RKO (cell line): Measurements from ENCODE around the gene NFKB1.

Source experiments
- DNase-seq: peaks from one replicate; pipeline ENCODE4 v3.0.0-alpha.2; 2016; ENCODE audit warnings: low spot score

NFKB1 gene

DNA sequence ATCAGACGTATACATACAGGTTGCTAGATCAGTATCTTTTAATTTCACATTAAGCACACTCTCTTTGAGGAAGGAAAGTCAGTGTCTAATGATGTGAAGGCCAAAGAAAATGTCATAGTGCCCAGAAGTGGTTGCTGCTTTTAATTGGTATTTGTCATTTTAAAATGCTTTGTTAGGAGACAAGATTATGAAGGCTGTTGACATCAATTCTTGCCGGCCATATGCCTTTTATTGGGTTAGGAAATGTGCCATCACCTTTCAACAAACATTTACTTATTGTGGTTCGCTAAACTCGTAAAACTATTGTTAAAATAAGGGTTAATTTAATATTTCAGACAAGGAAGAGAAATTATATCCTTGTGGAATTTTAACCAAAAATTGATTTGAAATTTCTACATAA lies 32.2 kb downstream of the NFKB1 start:
- no peak for DNase-seq

DNA sequence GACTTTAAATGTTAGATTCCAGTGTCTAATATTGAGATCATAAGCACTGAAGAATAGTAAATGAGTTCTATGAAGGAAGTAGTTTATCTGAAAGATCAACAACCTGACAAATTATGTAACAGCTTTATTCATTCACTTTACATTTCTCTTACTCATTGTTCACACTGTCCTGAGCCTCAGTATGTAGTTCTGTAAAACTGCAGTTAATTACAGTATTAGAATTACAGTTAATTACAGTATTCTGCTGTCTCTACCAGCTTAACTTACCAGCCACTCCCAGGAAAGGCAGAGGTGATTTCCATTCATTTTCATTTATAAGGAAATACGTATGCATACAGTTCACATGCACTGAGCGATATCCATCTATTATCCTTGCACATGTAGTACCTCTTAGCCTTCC lies 32.7 kb downstream of the NFKB1 start:
- no peak for DNase-seq

- DNase-seq, result no peak
These were observed 33.7 kb downstream of the NFKB1 start for GRCh38 chr4:102534845-102535244.

DNA sequence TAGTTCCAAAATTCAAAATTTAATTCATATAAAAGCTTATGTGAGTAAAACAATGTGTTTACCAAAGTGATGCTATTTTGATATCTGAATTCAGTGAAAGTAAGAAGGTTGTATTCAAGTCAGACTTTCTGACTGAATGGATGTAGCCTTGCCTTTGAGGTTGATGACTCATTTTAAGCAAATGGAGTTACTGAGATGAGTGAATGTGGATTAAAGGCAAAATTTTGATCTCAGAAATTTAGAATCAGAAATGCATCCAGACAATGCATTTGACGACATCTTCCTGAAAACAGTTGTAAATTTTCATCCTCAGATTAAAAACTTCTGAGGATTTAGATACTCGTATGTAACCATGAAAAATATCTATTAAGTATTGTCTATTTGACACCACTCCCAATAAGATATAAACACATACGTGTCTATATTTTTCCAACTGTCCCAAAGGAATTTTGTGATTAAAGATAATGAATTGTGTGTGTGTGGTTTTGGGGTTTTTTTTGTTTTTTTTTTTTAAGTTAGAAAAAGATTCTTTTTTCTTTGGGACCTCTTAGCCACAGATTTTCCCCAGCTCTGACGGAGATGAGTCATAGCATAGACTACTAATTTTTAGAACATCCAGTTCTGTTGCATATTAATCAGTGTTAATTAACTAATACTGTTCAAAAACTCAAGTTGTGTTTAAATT lies 34.4 kb downstream of the NFKB1 start:
- peak; percentile 27 for DNase-seq

GRCh38 chr4:102536768-102537167 lies 35.6 kb downstream of the NFKB1 start:
- DNase-seq, result no peak

- no peak for DNase-seq
These were observed 36.1 kb downstream of the NFKB1 start for GRCh38 chr4:102537269-102537668.

DNA sequence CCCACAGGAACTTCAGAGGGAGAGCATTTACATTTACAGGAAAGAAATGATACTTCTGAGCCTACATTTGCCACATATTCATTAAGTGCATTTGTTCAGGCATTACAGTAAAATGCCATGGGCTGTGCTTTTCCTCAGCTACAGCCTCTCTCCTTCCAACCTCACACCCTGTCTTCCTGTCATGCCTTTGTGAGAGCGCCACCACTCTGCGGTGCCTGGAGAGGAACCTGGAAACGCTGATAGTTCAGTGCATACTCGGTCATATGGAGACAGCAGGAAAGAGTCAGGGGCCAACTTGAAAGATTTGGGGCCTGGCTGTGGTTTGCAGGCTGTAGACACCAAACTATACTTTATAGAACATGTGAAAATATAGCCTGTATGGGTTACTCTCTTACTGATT lies 40.5 kb downstream of the NFKB1 start:
- DNase-seq, result no peak

DNA sequence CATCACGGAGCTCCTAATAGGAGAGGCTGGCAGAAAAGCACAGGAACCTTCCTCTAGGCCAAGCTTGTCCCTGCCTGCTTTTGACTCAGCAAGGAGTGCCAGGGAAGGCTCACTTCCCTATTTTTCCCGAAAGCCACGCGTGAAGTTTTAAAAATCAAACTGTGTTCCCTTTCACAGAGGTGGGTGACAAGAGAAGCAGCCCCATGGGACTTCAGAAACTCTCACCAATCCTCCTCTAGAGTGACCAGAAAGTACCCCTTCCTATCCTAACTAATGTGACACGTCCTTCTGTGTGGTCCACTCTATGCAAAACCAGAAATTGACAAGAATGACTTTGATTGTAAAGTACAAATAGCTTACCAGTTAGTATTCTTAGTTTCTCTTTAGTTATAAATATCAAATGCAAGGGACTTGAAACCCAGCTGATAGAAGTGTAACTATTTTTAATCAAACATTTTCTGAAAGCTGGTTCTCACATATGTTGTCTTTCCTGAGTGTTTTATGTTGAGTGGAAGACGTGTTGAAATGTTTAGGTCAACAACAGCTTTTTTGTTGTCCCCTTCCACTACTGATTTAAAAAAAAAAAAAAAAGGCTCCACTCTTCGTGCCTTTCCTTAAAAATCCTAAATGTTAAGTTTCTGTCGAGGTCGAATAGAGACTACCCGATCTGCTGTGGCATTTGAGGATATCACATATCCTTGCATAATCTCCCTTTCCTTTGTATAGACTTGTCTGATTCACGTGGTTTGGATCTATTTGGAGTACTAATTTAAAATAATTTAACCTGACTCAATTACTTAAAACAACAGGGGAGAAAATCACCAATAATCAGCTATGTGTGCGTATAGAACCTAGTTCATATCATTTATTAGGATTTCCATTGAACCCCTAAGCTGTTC lies 42.1 kb downstream of the NFKB1 start:
- no peak for DNase-seq

- no peak for DNase-seq
These were observed 45.5 kb downstream of the NFKB1 start for GRCh38 chr4:102546635-102547034.

DNA sequence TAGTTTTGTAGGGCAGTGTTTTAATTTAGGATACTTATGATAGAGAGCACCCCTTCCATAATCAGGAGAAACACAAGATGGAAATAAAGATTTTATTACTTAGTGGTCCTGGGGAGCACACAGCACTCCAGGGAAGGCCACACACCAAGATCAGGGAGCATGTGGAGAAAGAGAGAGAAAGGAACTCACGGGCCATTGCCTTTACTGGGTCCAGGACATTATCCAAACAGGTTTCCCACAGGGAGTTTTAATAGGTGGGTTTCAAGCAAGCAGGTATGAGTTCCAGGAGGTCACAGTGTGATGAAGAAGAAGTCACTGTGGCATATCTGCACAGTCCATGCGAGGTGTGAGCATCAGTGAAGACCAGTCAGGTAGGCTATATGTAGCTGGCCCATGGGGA lies 46.8 kb downstream of the NFKB1 start:
- no peak for DNase-seq

GRCh38 chr4:102551958-102552565 lies 50.9 kb downstream of the NFKB1 start:
- DNase-seq, result no peak

GRCh38 chr4:102552781-102553180 lies 51.6 kb downstream of the NFKB1 start:
- DNase-seq, result no peak

DNA sequence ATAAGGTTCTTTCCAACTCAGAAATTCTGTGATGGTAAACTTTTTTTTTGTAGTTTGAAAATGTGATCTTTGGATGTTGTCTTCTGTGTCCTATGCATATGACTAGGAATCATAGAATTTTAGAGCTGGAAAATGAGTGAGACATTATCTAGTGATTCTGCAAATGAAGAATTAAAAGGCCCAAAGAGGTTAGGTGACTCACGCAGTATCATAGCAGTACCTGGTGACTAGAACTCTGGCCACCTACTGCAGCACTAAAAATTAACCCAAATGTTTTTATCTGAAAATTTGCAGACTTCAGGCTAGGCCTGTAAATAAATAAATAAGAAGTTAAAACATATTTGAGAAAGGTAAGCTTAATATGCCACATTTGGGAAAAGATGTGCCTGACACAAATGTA lies 52.8 kb downstream of the NFKB1 start:
- DNase-seq, result no peak

DNA sequence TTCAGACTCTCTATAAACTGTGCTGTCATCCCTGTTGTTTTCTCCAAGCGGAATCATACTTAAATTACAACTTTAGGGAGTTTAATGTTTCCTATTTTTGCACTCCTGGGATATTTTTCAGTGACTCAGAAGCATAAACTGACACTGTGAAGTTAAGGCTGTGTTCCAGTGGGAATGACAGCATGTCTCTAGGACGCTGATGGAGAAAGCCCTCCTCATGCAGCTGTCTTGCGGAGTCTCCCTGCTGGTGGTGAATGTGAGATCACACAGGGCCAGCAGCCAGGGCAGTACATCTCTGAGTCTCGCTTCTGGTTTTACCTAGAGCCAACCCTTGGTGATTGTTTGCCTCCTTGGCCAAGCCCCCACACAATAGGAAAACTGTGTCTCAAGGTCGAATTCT lies 53.3 kb downstream of the NFKB1 start:
- DNase-seq, result no peak

- DNase-seq, result no peak
These were observed 53.8 kb downstream of the NFKB1 start for GRCh38 chr4:102554992-102555391.

DNA sequence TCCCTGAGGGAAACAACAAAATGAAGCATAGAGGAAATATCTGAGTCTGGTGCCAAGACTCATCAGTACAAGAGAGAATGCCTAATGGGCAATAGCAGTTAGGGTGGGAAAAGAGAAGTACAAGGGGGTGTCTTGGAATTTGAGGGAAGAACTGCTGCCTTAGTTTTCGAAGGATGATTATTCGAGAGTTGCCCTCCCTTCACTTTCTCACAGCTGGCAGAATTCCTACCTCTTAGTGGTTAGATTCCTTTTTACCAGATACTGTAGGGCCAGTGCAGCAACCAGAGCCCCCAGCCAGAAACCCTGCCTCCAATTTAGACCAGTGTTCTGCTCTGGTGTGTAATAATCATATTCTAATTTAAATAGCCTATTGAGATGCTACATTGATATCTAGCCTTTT lies 56.5 kb downstream of the NFKB1 start:
- no peak for DNase-seq

- no peak for DNase-seq
These were observed 59.0 kb downstream of the NFKB1 start for GRCh38 chr4:102560115-102560514.

- no peak for DNase-seq
These were observed 59.6 kb downstream of the NFKB1 start for GRCh38 chr4:102560571-102561341.

- DNase-seq, result no peak
These were observed 61.8 kb downstream of the NFKB1 start for GRCh38 chr4:102563000-102563399.

DNA sequence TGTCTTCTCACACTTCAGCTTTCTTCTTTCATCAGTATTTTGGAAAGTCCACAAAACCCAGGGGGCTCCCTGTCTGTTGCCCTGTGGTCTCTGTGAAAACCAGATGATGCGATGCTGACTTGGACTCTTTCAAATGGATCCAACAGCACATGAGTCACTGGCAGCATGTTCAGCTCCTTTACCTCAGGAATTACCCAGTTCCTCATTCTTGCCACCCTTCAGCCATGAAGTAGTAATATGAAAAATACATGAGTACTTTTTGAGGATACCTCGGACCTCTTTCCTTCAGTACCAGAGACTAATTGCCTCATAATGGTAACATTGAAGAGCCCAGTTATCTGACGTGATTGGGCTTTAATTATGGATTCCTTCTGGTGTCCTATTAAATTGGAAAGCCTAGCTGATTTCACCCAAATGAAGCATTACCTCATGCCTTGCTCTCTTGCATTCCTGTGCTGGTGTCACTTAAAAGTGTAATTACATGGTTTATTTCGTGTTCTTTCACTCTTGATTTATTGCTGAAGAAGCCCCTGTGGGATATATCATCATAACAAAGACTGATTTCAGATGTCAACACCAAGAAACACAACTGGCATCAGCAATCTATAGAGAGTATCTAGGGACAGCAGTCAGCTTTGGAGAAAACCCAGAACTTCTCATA lies 63.4 kb downstream of the NFKB1 start:
- DNase-seq, result no peak

DNA sequence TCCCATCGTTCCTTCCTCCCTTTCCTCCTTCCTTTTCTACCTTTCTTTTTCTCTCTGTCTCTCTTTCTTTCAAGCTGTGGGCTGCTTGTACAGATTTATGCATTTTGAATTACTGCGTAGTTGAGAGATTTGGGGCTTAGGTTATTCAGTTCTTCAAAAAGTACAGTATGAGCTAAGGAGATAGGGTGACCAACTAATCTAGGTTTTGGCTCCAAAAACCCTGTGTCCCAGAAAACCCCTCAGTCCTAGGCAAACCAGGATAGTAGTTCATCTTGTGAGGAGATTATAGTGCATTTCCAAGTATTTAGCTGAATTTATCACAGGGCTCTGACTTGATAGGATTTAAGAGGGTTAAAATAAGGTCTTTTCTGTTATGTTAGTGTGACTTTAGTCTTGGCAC lies 64.5 kb downstream of the NFKB1 start:
- no peak for DNase-seq

GRCh38 chr4:102566426-102566825 lies 65.3 kb downstream of the NFKB1 start:
- DNase-seq, result no peak
